ENCODE measurements around the gene TINAGL1. TPM values are rescaled to one million over a fixed set of nuclear protein-coding genes. Genes with fewer than 3 reads are reported as not detected.

Gene TINAGL1
- total RNA-seq, 1 experiment from 2014 or later, result 57.9 TPM

DNA sequence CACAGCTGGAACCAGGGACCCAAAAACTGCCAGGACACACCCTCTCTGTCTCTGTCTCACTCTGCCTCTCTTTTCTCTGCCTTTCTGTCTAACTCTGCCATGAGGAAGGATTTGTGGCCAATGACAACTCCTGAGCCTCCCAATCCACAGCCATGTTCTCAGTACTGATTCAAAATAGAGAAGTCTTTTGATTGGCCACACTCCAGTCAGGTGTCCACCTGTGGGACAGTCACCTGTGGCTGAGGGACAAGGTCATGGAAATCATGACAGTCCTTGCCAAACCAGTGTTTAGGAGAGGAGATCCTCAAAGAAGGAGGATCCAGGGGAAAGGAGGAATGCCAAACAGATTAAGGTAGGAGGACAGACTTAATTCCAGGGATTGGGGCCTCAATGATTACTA lies 15.8 kb downstream of the TINAGL1 start:
- no peak overlapping the region for H2AFZ ChIP-seq (ENCODE audit: low read depth, low read length, poor library complexity, severe bottlenecking)

DNA sequence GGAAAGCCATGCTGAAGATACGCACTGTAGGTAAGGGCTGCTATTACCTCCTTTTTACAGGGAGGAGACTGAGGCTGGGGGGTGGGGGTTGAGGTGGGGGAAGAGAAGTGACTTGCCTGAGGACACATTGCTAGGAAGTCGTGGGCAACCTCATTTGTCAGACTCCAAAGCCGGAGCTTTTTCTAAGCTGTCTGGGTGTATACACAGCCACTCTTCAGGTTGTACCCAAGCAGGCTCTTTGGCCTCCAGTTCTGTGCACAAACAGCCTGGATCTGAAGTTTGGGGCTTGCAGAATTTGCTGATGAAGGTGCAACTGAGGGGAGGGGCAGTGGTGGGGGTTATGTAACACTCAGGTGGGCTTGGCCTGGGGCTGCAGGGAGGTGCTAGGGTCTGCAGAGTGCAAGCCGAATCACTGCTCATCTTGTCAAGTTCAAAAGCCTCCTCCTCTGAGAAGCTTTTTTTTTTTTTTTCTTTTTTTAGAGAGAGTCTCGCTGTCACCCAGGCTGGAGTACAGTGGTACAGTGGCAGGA lies 16.9 kb downstream of the TINAGL1 start:
- Histone ChIP-seq H4K20me1 (ENCODE audit: insufficient read depth) (no peaks in the 10 kb centered on the region), H3K27ac (ENCODE audit: low read depth, low read length) (no peak overlapping the region), H3K4me3 (replicated peaks in 1 of 2; ENCODE audit: low read depth in 1 of 2, low read length in 2 of 2) (no peak overlapping the region), H3K27me3 (ENCODE audit: insufficient read depth, low read length) (no peaks in the 10 kb centered on the region), H3K9me3 (ENCODE audit: control insufficient read depth in 1 of 2, insufficient read depth in 1 of 2, low read depth in 1 of 2, low read length in 2 of 2) (no peaks in the 10 kb centered on the region), H3K4me2 (ENCODE audit: low read length) (no peak overlapping the region), H3K79me2 (ENCODE audit: insufficient read depth, low read length) (no peaks in the 10 kb centered on the region), H2AFZ (ENCODE audit: low read depth, low read length, poor library complexity, severe bottlenecking) (no peak overlapping the region), H3K4me1 (ENCODE audit: control insufficient read depth in 1 of 2, insufficient read depth in 2 of 2, low read length in 2 of 2) (peaks cover 41 to 48% of the 10 kb centered on the region in 2 experiments), H3K36me3 (ENCODE audit: control insufficient read depth in 1 of 2, insufficient read depth in 2 of 2, low read length in 2 of 2) (no peaks in the 10 kb centered on the region), H3K9ac (ENCODE audit: low read length) (no peak overlapping the region), H3K9me2 (ENCODE audit: insufficient read depth) (no peaks in the 10 kb centered on the region)
- ChIA-PET POLR2A (no interaction called here), CTCF (interaction anchor here (1.5 to 2.4 kb wide), 2 partner anchors 28 to 44 kb away, joined by 5 to 8 read pairs; no protein-coding TSS in a partner anchor), RAD21 (ENCODE audit: low non-redundant PET in 1 of 2, low total read pairs in 2 of 2, uncharacterized antibody in 2 of 2, unreplicated experiment in 2 of 2) (no interaction called here)
- no peak for DNase-seq (ENCODE audit: low read depth, low spot score)
- ATAC-seq, result no peak
- no TSS peak for BruUV-seq (replicated peaks)
- intact Hi-C loops (cut with micrococcal nuclease), result no loop called here
- TF ChIP-seq CBX3 (IDR thresholded peaks at IDR 0.05; ENCODE audit: low read depth) (no peak), CEBPB (IDR thresholded peaks at IDR 0.05; ENCODE audit: low read depth) (no peak), EZH2 (IDR thresholded peaks at IDR 0.05) (no peak), SP1 (IDR thresholded peaks at IDR 0.05; ENCODE audit: low read depth) (no peak), ELF1 (IDR thresholded peaks at IDR 0.05; ENCODE audit: borderline replicate concordance, low read depth) (no peak), EZH2phosphoT487 (IDR thresholded peaks at IDR 0.05; ENCODE audit: borderline replicate concordance) (no peak), JUND (IDR thresholded peaks at IDR 0.05) (no peak), EGR1 (IDR thresholded peaks at IDR 0.05; ENCODE audit: low read depth) (no peak), ZFX (IDR thresholded peaks at IDR 0.05) (no peak), POLR2A (IDR thresholded peaks at IDR 0.05; ENCODE audit: borderline replicate concordance, extremely low read depth, insufficient read depth, insufficient read length) (no peak), FOSL1 (IDR thresholded peaks at IDR 0.05; ENCODE audit: low read depth) (no peak), RAD21 (IDR thresholded peaks at IDR 0.05; ENCODE audit: low read depth) (no peak)
- TF ChIP-seq, protein P1, sequence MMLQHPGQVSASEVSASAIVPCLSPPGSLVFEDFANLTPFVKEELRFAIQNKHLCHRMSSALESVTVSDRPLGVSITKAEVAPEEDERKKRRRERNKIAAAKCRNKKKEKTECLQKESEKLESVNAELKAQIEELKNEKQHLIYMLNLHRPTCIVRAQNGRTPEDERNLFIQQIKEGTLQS (IDR thresholded peaks at IDR 0.05), result no peak
- TF ChIP-seq, protein P2, sequence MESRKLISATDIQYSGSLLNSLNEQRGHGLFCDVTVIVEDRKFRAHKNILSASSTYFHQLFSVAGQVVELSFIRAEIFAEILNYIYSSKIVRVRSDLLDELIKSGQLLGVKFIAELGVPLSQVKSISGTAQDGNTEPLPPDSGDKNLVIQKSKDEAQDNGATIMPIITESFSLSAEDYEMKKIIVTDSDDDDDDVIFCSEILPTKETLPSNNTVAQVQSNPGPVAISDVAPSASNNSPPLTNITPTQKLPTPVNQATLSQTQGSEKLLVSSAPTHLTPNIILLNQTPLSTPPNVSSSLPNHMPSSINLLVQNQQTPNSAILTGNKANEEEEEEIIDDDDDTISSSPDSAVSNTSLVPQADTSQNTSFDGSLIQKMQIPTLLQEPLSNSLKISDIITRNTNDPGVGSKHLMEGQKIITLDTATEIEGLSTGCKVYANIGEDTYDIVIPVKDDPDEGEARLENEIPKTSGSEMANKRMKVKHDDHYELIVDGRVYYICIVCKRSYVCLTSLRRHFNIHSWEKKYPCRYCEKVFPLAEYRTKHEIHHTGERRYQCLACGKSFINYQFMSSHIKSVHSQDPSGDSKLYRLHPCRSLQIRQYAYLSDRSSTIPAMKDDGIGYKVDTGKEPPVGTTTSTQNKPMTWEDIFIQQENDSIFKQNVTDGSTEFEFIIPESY (IDR thresholded peaks at IDR 0.05; ENCODE audit: extremely low read depth, insufficient replicate concordance, low read length), result no peak

More for the DNA sequence above, 15.8 kb downstream of the TINAGL1 start:
- POLR2A ChIA-PET, result interaction anchor here (1.0 to 1.2 kb wide), 2 partner anchors 15 to 42 kb away, joined by 3 read pairs; no protein-coding TSS in a partner anchor
- ATAC-seq (no peak), DNase-seq (ENCODE audit: low read depth, low spot score) (no peak)
- no peak for TF ChIP-seq YY1 (IDR thresholded peaks at IDR 0.05; ENCODE audit: extremely low read depth, insufficient replicate concordance, low read depth, low read length)
- no peak for TF ChIP-seq EZH2 (IDR thresholded peaks at IDR 0.05)
- TF ChIP-seq, protein P2 (IDR thresholded peaks at IDR 0.05; ENCODE audit: extremely low read depth, insufficient replicate concordance, low read length), result no peak
- no peak for TF ChIP-seq POLR2A (IDR thresholded peaks at IDR 0.05; ENCODE audit: borderline replicate concordance, extremely low read depth, insufficient read depth, insufficient read length)
- TF ChIP-seq ELF1 (IDR thresholded peaks at IDR 0.05; ENCODE audit: borderline replicate concordance, low read depth), result no peak
- no peak for TF ChIP-seq FOSL1 (IDR thresholded peaks at IDR 0.05; ENCODE audit: low read depth)
- CTCF ChIA-PET, result interaction anchor here (1.1 to 2.4 kb wide), 4 partner anchors 27 to 170 kb away, joined by 3 to 8 read pairs (median 4); no protein-coding TSS in a partner anchor
- Histone ChIP-seq H3K9me3 (ENCODE audit: control insufficient read depth in 1 of 2, insufficient read depth in 1 of 2, low read depth in 1 of 2, low read length in 2 of 2) (no peaks in the 10 kb centered on the region), H3K4me2 (ENCODE audit: low read length) (peak overlapping the region; percentile 57), H3K27ac (ENCODE audit: low read depth, low read length) (no peak overlapping the region), H3K9me2 (ENCODE audit: insufficient read depth) (no peaks in the 10 kb centered on the region), H3K27me3 (ENCODE audit: insufficient read depth, low read length) (no peaks in the 10 kb centered on the region), H4K20me1 (ENCODE audit: insufficient read depth) (no peaks in the 10 kb centered on the region), H3K36me3 (ENCODE audit: control insufficient read depth in 1 of 2, insufficient read depth in 2 of 2, low read length in 2 of 2) (no peaks in the 10 kb centered on the region), H3K9ac (ENCODE audit: low read length) (0 out of 2 replicates have a peak overlapping the region, but pooled peaks have one; percentile 5), H3K4me3 (replicated peaks in 1 of 2; ENCODE audit: low read depth in 1 of 2, low read length in 2 of 2) (0 out of 4 replicates have a peak overlapping the region, but pooled peaks of 1 of the 2 experiments have one; percentile 4), H3K4me1 (ENCODE audit: control insufficient read depth in 1 of 2, insufficient read depth in 2 of 2, low read length in 2 of 2) (peaks cover 51 to 58% of the 10 kb centered on the region in 2 experiments), H3K79me2 (ENCODE audit: insufficient read depth, low read length) (no peaks in the 10 kb centered on the region)
- intact Hi-C loops (cut with micrococcal nuclease), result no loop called here
- BruUV-seq (replicated peaks), result no TSS peak
- RAD21 ChIA-PET (ENCODE audit: low non-redundant PET in 1 of 2, low total read pairs in 2 of 2, uncharacterized antibody in 2 of 2, unreplicated experiment in 2 of 2), result interaction anchor here (0.5 to 0.6 kb wide), 2 partner anchors 35 to 407 kb away, joined by 3 read pairs; no protein-coding TSS in a partner anchor
